ENCODE measurements around the gene IGFL1. TPM values are rescaled to one million over a fixed set of nuclear protein-coding genes. Genes with fewer than 3 reads are reported as not detected.
"Not testable (repeated sequence)": the region's sequence is repeated elsewhere in the genome, so short reads cannot be mapped to it uniquely, and the experiment has no call there.

The IGFL1 gene
- not detected in 2 replicates for total RNA-seq

- intact Hi-C loops (cut with micrococcal nuclease): no loop called here
Measured at GRCh38 chr19:46229442-46229841, at the start of gene IGFL1. Gene IGFL1, plus strand, starts transcription at chr19:46229742. Its CDS starts 33 bp downstream, at chr19:46229775.

- intact Hi-C loops (cut with micrococcal nuclease): no loop called here
Measured at GRCh38 chr19:46180701-46181387, 48.7 kb upstream of the IGFL1 start.

GRCh38 chr19:46181388-46181779 is 48.2 kb upstream of the IGFL1 start:
- intact Hi-C loops (cut with micrococcal nuclease): no loop called here

GRCh38 chr19:46182476-46182875 is 47.1 kb upstream of the IGFL1 start:
- intact Hi-C loops (cut with micrococcal nuclease): no loop called here

DNA sequence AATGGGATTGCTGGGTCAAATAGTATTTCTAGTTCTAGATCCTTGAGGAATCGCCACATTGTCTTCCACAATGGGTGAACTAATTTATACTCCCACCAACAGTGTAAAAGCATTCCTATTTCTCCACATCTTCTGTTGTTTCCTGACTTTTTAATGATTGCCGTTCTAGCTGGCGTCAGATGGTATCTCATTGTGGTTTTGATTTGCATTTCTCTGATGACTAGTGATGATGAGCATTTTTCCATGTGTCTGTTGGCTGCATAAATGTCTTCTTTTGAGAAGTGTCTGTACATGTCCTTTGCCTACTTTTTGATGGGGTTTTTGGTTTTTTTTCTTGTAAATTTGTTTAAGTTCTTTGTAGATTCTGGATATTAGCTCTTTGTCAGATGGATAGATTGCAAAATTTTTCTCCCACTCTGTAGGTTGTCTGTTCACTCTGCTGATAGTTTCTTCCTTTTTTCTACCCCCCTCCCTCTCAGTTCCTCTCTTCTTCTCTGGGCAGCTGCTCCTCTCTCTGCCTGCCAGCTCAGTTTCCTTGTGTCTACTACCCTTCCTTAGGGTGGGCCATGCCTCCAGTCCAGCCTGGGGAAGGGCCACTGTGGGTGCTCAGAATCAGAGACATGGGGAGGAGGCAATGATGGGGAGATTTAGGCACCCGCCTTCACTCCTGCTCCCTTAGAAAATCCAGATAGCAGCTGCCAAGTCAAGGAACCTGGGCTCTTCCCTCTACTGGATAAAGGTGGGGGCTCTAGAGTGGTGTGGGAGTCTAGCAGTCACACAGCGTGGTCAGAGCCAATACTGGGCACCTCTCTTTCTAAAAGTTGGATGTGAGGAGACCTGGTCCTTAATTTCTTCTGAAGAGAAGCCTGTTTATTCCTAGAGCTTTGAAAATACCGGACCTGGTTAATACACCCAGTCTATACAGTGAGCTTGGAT is 44.5 kb upstream of the IGFL1 start:
- intact Hi-C loops (cut with micrococcal nuclease): not testable (repeated sequence)

- intact Hi-C loops (cut with micrococcal nuclease): no loop called here
Measured at GRCh38 chr19:46186101-46186716, 43.3 kb upstream of the IGFL1 start.

GRCh38 chr19:46186717-46187101 is 42.8 kb upstream of the IGFL1 start:
- intact Hi-C loops (cut with micrococcal nuclease): no loop called here

DNA sequence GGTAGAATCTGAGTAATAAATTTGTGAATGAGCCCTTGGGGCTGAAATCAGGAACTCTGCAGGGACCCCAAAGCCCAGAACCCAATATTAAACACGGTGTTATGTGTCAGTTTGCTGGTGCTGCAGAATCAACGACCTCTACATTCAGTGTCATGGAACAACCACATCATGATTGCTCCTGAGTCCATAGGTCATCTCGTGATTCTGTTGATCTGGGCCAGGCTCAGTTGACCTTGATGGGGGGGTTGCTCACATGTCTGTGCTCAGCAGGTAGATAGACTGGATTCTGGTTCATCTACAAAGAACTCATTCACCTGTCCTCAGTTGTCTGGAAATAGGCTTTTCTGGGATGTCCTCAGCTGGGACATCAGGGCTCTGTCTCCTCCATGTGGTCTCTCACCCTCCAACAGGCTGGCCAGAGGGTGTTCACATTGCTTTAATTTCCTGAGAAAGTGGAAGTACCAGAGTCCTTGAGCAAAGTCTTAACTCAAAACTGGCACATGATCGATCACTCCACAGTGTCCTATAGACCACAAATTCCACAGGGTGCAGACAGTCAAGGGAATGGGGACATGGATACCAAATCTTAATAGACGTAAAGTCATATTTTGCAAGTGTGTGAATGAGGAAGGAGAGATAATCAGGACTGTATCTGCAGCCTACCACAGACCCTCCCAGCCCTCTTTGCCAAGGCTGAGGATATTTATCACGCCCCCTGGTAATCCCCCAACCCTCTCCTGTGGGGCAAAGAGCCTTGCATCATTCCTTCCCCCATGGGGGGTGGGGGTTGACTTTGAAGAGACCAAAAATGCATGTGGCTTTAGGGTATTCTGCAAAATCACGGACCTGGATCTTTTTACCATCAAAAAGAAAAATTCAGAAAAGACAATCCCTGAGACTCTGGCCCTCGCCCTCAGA is 39.3 kb upstream of the IGFL1 start:
- intact Hi-C loops (cut with micrococcal nuclease): loop anchor here (1.0 kb wide), 3 partner anchors 75 to 161 kb away; no protein-coding TSS in a partner anchor

GRCh38 chr19:46191356-46191755 is 38.2 kb upstream of the IGFL1 start:
- intact Hi-C loops (cut with micrococcal nuclease): no loop called here

- intact Hi-C loops (cut with micrococcal nuclease): no loop called here
Measured at GRCh38 chr19:46191972-46192371, 37.6 kb upstream of the IGFL1 start.

DNA sequence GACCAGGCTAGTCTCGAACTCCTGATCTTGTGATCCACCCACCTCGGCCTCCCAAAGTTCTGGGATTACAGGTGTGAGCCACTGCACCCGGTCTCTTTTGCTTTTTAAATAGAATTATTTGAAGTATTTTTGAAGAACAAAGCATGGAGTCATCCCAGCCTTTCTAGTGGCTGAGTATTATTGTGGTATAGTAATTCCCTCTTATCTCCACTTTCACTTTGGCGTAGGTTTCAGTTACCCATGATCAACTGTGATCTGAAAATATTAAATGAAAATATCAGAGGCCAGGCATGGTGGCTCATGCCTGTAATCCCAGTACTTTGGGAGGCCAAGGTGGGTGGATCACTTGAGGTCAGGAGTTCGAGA is 36.9 kb upstream of the IGFL1 start:
- intact Hi-C loops (cut with micrococcal nuclease): not testable (repeated sequence)

DNA sequence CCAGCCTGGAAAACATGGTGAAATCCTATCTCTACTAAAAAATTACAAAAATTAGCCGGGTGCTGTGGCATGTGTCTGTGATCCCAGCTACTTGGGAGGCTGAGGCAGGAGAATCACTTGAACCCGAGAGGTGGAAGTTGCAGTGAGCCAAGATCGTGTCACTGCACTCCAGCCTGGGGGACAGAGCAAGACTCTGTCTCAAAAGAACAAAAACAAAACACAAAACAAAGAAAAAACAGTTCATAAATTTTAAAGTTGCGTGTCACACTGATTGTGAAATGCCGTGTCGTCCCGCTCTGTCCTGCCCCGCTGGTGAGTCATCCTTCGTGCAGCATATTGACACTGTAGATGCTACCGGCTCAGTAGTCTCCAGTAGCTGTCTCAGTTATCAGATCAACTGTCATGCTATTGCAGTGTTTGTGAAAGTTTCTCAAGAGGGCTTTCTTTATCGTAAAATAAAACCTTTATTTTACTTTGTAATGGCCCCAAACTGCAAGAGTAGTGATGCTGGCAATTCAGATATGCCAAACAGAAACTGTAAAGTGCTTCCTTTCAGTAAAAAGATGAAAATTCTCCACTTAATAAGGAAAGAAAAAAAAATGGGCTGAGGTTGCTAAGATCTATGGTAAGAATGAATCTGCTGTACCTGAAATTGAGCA is 36.4 kb upstream of the IGFL1 start:
- intact Hi-C loops (cut with micrococcal nuclease): no loop called here

GRCh38 chr19:46193678-46194077 is 35.9 kb upstream of the IGFL1 start:
- intact Hi-C loops (cut with micrococcal nuclease): no loop called here

DNA sequence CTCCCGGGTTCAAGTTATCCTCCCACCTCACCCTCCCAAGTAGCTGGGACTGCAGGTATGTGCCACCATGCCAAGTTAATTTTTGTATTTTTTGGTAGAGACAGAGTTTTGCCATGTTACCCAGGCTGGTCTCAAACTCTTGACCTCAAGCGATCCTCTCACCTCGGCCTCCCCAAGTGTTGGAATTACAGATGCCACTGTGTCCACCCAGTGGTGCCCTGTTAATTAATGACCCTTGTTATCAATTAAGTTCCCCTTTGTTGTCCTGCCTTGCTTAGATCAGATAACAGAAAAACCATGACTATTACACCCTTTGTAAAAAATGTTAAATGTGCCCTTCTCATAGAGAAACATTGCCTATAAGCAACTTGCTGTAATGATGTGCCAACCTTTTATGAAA is 34.4 kb upstream of the IGFL1 start:
- intact Hi-C loops (cut with micrococcal nuclease): no loop called here

- intact Hi-C loops (cut with micrococcal nuclease): not testable (repeated sequence)
Measured at GRCh38 chr19:46195919-46196318, 33.6 kb upstream of the IGFL1 start.

DNA sequence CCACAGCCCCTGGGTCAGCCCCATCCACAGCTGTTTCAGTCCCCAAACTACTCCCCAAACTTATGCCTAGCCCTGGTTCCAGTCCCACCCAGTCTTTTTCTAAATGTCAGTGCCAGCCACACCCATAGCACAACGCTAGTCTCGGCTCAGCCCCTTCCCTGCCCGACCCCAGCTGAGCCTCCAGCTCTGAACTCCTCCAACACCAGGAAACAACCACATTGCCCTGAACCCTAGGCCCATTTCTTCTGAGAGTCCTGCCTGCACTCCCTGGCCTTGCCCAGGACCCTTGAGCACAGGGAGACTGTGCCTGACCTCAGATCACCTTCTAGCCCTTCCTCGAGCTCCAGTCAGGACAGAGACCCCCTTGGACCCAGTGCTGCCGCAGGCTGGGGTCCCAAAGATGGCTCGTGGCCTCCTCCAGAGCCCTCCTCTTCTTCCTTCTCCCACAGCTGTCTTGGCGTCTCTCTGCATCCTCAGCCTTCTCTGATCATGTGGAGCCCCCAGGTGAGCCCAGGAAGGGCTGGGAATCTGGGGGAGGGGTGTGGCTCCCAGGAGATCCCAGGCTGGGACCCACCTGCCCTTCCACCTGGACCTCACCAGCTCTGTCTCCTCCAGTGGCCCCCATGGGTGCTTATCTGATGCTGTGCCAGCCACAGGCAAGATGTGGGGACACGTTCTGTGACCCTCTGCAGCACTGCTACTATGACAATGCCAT is 33.0 kb upstream of the IGFL1 start:
- intact Hi-C loops (cut with micrococcal nuclease): no loop called here

- intact Hi-C loops (cut with micrococcal nuclease): no loop called here
Measured at GRCh38 chr19:46197314-46198070, 32.0 kb upstream of the IGFL1 start.

- intact Hi-C loops (cut with micrococcal nuclease): no loop called here
Measured at GRCh38 chr19:46198756-46199155, 30.8 kb upstream of the IGFL1 start.
